GM23248 (cell line): ENCODE results near the gene FAM161B. TPM values are rescaled to one million over a fixed set of nuclear protein-coding genes. Genes with fewer than 3 reads are reported as not detected.
"Not testable (repeated sequence)": the region's sequence is repeated elsewhere in the genome, so short reads cannot be mapped to it uniquely, and the experiment has no call there.

Experiments
- DNase-seq: peaks from one replicate; pipeline ENCODE4 v3.0.0-alpha.2; 2015
- H2AFZ ChIP-seq: fragments of 200-600 bp; sonication (generic); 2 replicates; pipeline ENCODE4 v1.6.1; 2016; ENCODE audit warnings: antibody characterized with exemption
- H3F3A ChIP-seq: fragments of 200-600 bp; sonication (generic); 2 replicates; pipeline ENCODE4 v1.6.1; 2016; ENCODE audit warnings: mild to moderate bottlenecking, antibody characterized with exemption, mixed run types; ENCODE audit not compliant: insufficient read depth
- H3K27ac ChIP-seq: fragments of 200-600 bp; sonication (generic); 2 replicates; pipeline ENCODE4 v1.5.1; 2016; ENCODE audit warnings: mild to moderate bottlenecking
- H3K27me3 ChIP-seq: fragments of 200-600 bp; sonication (generic); replicated peaks from 2 replicates; pipeline ENCODE4 v1.6.1; 2016; ENCODE audit warnings: mild to moderate bottlenecking; ENCODE audit not compliant: insufficient read depth
- H3K36me3 ChIP-seq: fragments of 200-600 bp; sonication (generic); 2 replicates; pipeline ENCODE4 v1.6.1; 2016; ENCODE audit warnings: low read depth, mild to moderate bottlenecking
- H3K4me1 ChIP-seq: fragments of 200-600 bp; sonication (generic); 2 replicates; pipeline ENCODE4 v1.6.1; 2016; ENCODE audit warnings: mild to moderate bottlenecking; ENCODE audit not compliant: insufficient read depth
- H3K4me2 ChIP-seq: fragments of 200-600 bp; sonication (generic); one replicate; pipeline ENCODE4 v1.6.1; 2016; ENCODE audit warnings: mild to moderate bottlenecking; ENCODE audit not compliant: unreplicated experiment
- H3K4me3 ChIP-seq: fragments of 200-600 bp; sonication (generic); 2 replicates; pipeline ENCODE4 v1.5.1; 2016; ENCODE audit warnings: mild to moderate bottlenecking
- H3K79me2 ChIP-seq: fragments of 200-600 bp; sonication (generic); 2 replicates; pipeline ENCODE4 v1.6.1; 2016; ENCODE audit warnings: mild to moderate bottlenecking; ENCODE audit not compliant: insufficient read depth
- H3K9ac ChIP-seq: fragments of 200-600 bp; sonication (generic); 2 replicates; pipeline ENCODE4 v1.6.1; 2016; ENCODE audit warnings: mild to moderate bottlenecking
- H3K9me2 ChIP-seq: fragments of 200-600 bp; sonication (generic); 2 replicates; pipeline ENCODE4 v1.6.1; 2016; ENCODE audit warnings: mixed run types, mild to moderate bottlenecking, moderate library complexity; ENCODE audit not compliant: insufficient read depth
- H3K9me3 ChIP-seq: fragments of 200-600 bp; sonication (generic); one replicate; pipeline ENCODE4 v1.6.1; 2017; ENCODE audit warnings: low read depth
- H4K20me1 ChIP-seq: fragments of 200-600 bp; sonication (generic); 2 replicates; pipeline ENCODE4 v1.6.0; 2016; ENCODE audit not compliant: insufficient read depth
- EZH2 ChIP-seq: fragments of 200-600 bp; sonication (generic); IDR thresholded peaks from 2 replicates; pipeline ENCODE4 v1.6.1; 2018; ENCODE audit warnings: antibody characterized with exemption, mild to moderate bottlenecking; ENCODE audit not compliant: insufficient read depth, poor library complexity, severe bottlenecking
- EZH2phosphoT487 ChIP-seq: fragments of 200-600 bp; sonication (generic); IDR thresholded peaks from 2 replicates; pipeline ENCODE4 v1.6.1; 2018; ENCODE audit warnings: antibody characterized with exemption, moderate library complexity, mild to moderate bottlenecking, low read depth; ENCODE audit not compliant: insufficient read depth
- WGBS, 2 experiments: methylation state at CpG; one replicate each; pipeline ENCODE4 v1.1.6; 2015 to 2017; ENCODE audit warnings: low lambda C conversion rate in 2 of 2, low coverage in 1 of 2; ENCODE audit errors: missing lambda C conversion rate in 2 of 2; 5-methylcytosine and 5-hydroxymethylcytosine counted together
- in situ Hi-C: fragments of 300-500 bp; cut with MboI; formaldehyde crosslinking; loops from 2 replicates; pipeline ENCODE4 v1.15.0; 2020
- polyA plus RNA-seq: library from polyadenylated mRNA; unstranded; fragments of >200 nt; fragmentation: Nextera tagmentation; extraction: Ambion mirVana; gene quantifications from 2 replicates; pipeline ENCODE4 v1.2.1, GENCODE V29; 2016
- total RNA-seq: library from RNA; depleted of rRNA; stranded (reverse); fragments of >200 nt; shearing (Covaris generic); gene quantifications from 2 replicates; pipeline ENCODE4 v1.2.3, GENCODE V29; 2014

FAM161B gene
- total and polyA plus RNA-seq, 2 experiments from 2014 or later = 4.5 to 6.5 TPM

GRCh38 chr14:73895939-73896338 is 54.0 kb downstream of the FAM161B start:
- no peak overlapping the region for H2AFZ ChIP-seq
- no peak overlapping the region for H3K9ac ChIP-seq
- H3K4me2 ChIP-seq = no peak overlapping the region
- WGBS, 2 experiments = 96% methylated on average over 1 of the region's 1 CpG
- TF ChIP-seq EZH2 (no peak), EZH2phosphoT487 (no peak)
- 0 out of 2 replicates have a peak, but pooled peaks cover 5% of the 10 kb centered on the region for H4K20me1 ChIP-seq
- H3K9me2 ChIP-seq = no peaks in the 10 kb centered on the region
- in situ Hi-C loops = no loop called here
- H3K4me3 ChIP-seq = no peak overlapping the region
- H3K9me3 ChIP-seq = no peaks in the 10 kb centered on the region
- peaks cover 7% of the 10 kb centered on the region for H3K4me1 ChIP-seq
- peaks cover 61% of the 10 kb centered on the region for H3K36me3 ChIP-seq
- no peaks in the 10 kb centered on the region for H3K27me3 ChIP-seq
- no peak for DNase-seq
- H3F3A ChIP-seq = peaks cover 8% of the 10 kb centered on the region; the same call in 1 of the 2 replicates
- peaks cover 90% of the 10 kb centered on the region for H3K79me2 ChIP-seq
- no peak overlapping the region for H3K27ac ChIP-seq

- H3K9ac ChIP-seq, H3K27me3 ChIP-seq, in situ Hi-C loops, H3K27ac ChIP-seq, H3K4me2 ChIP-seq, H2AFZ ChIP-seq, H3K9me3 ChIP-seq, DNase-seq, H3K9me2 ChIP-seq, H3K4me3 ChIP-seq, H4K20me1 ChIP-seq: not testable (repeated sequence)
- WGBS, 2 experiments = 91 to 92% methylated on average over 6 of the region's 6 CpGs
- Histone ChIP-seq H3K79me2 (peaks cover 98% of the 10 kb centered on the region), H3K36me3 (peaks cover 58% of the 10 kb centered on the region), H3K4me1 (peaks cover 11% of the 10 kb centered on the region), H3F3A (peaks cover 11% of the 10 kb centered on the region; the same call in 1 of the 2 replicates)
Observed at GRCh38 chr14:73894180-73894687, 55.7 kb downstream of the FAM161B start.

- Histone ChIP-seq H3K36me3 (peaks cover 15% of the 10 kb centered on the region), H3F3A (peaks cover 40% of the 10 kb centered on the region), H3K4me3 (peak overlapping the region; percentile 77; the same call in 1 of the 2 replicates), H3K79me2 (peaks cover 97% of the 10 kb centered on the region), H4K20me1 (0 out of 2 replicates have a peak, but pooled peaks cover 5% of the 10 kb centered on the region), H3K9ac (no peak overlapping the region), H2AFZ (no peak overlapping the region), H3K4me1 (peaks cover 20% of the 10 kb centered on the region), H3K9me3 (no peaks in the 10 kb centered on the region), H3K9me2 (no peaks in the 10 kb centered on the region), H3K27ac (peak overlapping the region; percentile 94), H3K27me3 (no peaks in the 10 kb centered on the region), H3K4me2 (peak overlapping the region; percentile 92)
- DNase-seq = peak; percentile 12
- TF ChIP-seq EZH2phosphoT487 (no peak), EZH2 (no peak)
- in situ Hi-C loops = no loop called here
- 88 to 91% methylated on average over 5 of the region's 5 CpGs for WGBS, 2 experiments
Observed at GRCh38 chr14:73889376-73889775, 60.5 kb downstream of the FAM161B start.

GRCh38 chr14:73888971-73889370 is 60.9 kb downstream of the FAM161B start:
- Histone ChIP-seq H3K9me3 (no peaks in the 10 kb centered on the region), H3K9ac (peak overlapping the region; percentile 95), H3K9me2 (no peaks in the 10 kb centered on the region), H3K27ac (peak overlapping the region; percentile 94), H3K79me2 (peaks cover 92% of the 10 kb centered on the region), H4K20me1 (0 out of 2 replicates have a peak, but pooled peaks cover 5% of the 10 kb centered on the region), H2AFZ (no peak overlapping the region), H3K36me3 (peaks cover 11% of the 10 kb centered on the region), H3K4me3 (peak overlapping the region; percentile 77), H3K4me1 (peaks cover 20% of the 10 kb centered on the region), H3K4me2 (peak overlapping the region; percentile 92), H3F3A (peaks cover 40% of the 10 kb centered on the region), H3K27me3 (no peaks in the 10 kb centered on the region)
- in situ Hi-C loops = no loop called here
- peak; percentile 69 for DNase-seq
- 98 to 100% methylated on average over 2 of the region's 2 CpGs for WGBS, 2 experiments
- TF ChIP-seq EZH2 (no peak), EZH2phosphoT487 (no peak)

GRCh38 chr14:73888460-73888725 is 61.5 kb downstream of the FAM161B start:
- peak overlapping the region; percentile 94 for H3K27ac ChIP-seq
- in situ Hi-C loops = no loop called here
- WGBS, 2 experiments = 12 to 17% methylated on average over 3 of the region's 3 CpGs
- H3K4me3 ChIP-seq = peak overlapping the region; percentile 77
- H3K9me2 ChIP-seq = no peaks in the 10 kb centered on the region
- H3K27me3 ChIP-seq = no peaks in the 10 kb centered on the region
- H3K9ac ChIP-seq = peak overlapping the region; percentile 95
- peak; percentile 45 for DNase-seq
- no peak for TF ChIP-seq EZH2
- TF ChIP-seq EZH2phosphoT487 = no peak
- no peak overlapping the region for H2AFZ ChIP-seq
- 0 out of 2 replicates have a peak, but pooled peaks cover 2% of the 10 kb centered on the region for H4K20me1 ChIP-seq
- peaks cover 5% of the 10 kb centered on the region; the same call in 1 of the 2 replicates for H3K36me3 ChIP-seq
- H3K4me1 ChIP-seq = peaks cover 20% of the 10 kb centered on the region
- peaks cover 87% of the 10 kb centered on the region for H3K79me2 ChIP-seq
- H3F3A ChIP-seq = peaks cover 39% of the 10 kb centered on the region
- H3K4me2 ChIP-seq = peak overlapping the region; percentile 92
- H3K9me3 ChIP-seq = no peaks in the 10 kb centered on the region
